ENCODE data around the gene MTERF4.

Gene MTERF4

GRCh38 chr2:241128266-241128665 is 26.2 kb upstream of the MTERF4 start:
- no peaks in the 10 kb centered on the region for H3K27me3 ChIP-seq (ENCODE audit: insufficient read depth, low read depth)
- H3K36me3 ChIP-seq (ENCODE audit: insufficient read depth) = no peaks in the 10 kb centered on the region
- TF ChIP-seq CTCF (conservative IDR thresholded peaks at IDR 0.05; ENCODE audit: low read depth, low read length) = no peak
- no peak overlapping the region for H3K4me2 ChIP-seq
- no peaks in the 10 kb centered on the region for H3K79me2 ChIP-seq (ENCODE audit: insufficient read depth, low read depth)
- no peak overlapping the region for H3K9ac ChIP-seq
- no peak overlapping the region for H3K4me3 ChIP-seq (IDR thresholded peaks at IDR 0.05; ENCODE audit: insufficient read depth, low read depth, low read length)
- no peak overlapping the region for H2AFZ ChIP-seq (ENCODE audit: low read depth)
- no peaks in the 10 kb centered on the region for H4K20me1 ChIP-seq (ENCODE audit: insufficient read depth)
- no peaks in the 10 kb centered on the region for H3K4me1 ChIP-seq (ENCODE audit: low read depth, poor library complexity, severe bottlenecking)
- H3K27ac ChIP-seq = no peak overlapping the region

GRCh38 chr2:241126771-241127202 is 24.7 kb upstream of the MTERF4 start:
- H3K4me2 ChIP-seq = no peak overlapping the region
- H3K27ac ChIP-seq = no peak overlapping the region
- H4K20me1 ChIP-seq (ENCODE audit: insufficient read depth) = no peaks in the 10 kb centered on the region

GRCh38 chr2:241126201-241126611 is 24.1 kb upstream of the MTERF4 start:
- TF ChIP-seq CTCF (conservative IDR thresholded peaks at IDR 0.05; ENCODE audit: low read depth, low read length) = no peak
- Histone ChIP-seq H4K20me1 (ENCODE audit: insufficient read depth) (no peaks in the 10 kb centered on the region), H3K4me2 (no peak overlapping the region), H3K4me3 (IDR thresholded peaks at IDR 0.05; ENCODE audit: insufficient read depth, low read depth, low read length) (no peak overlapping the region), H3K27ac (no peak overlapping the region), H3K4me1 (ENCODE audit: low read depth, poor library complexity, severe bottlenecking) (no peaks in the 10 kb centered on the region), H3K27me3 (ENCODE audit: insufficient read depth, low read depth) (no peaks in the 10 kb centered on the region), H3K36me3 (ENCODE audit: insufficient read depth) (no peaks in the 10 kb centered on the region), H3K9ac (no peak overlapping the region), H2AFZ (ENCODE audit: low read depth) (no peak overlapping the region), H3K79me2 (ENCODE audit: insufficient read depth, low read depth) (no peaks in the 10 kb centered on the region)

More at GRCh38 chr2:241126771-241127202, 24.7 kb upstream of the MTERF4 start:
- H3K36me3 ChIP-seq (ENCODE audit: insufficient read depth) = no peaks in the 10 kb centered on the region
- H3K79me2 ChIP-seq (ENCODE audit: insufficient read depth, low read depth) = no peaks in the 10 kb centered on the region
- no peak for TF ChIP-seq CTCF (conservative IDR thresholded peaks at IDR 0.05; ENCODE audit: low read depth, low read length)
- H2AFZ ChIP-seq (ENCODE audit: low read depth) = no peak overlapping the region
- H3K4me1 ChIP-seq (ENCODE audit: low read depth, poor library complexity, severe bottlenecking) = no peaks in the 10 kb centered on the region
- no peak overlapping the region for H3K4me3 ChIP-seq (IDR thresholded peaks at IDR 0.05; ENCODE audit: insufficient read depth, low read depth, low read length)
- H3K27me3 ChIP-seq (ENCODE audit: insufficient read depth, low read depth) = no peaks in the 10 kb centered on the region
- no peak overlapping the region for H3K9ac ChIP-seq

- Histone ChIP-seq H3K27me3 (ENCODE audit: insufficient read depth, low read depth) (no peaks in the 10 kb centered on the region), H4K20me1 (ENCODE audit: insufficient read depth) (no peaks in the 10 kb centered on the region), H3K4me3 (IDR thresholded peaks at IDR 0.05; ENCODE audit: insufficient read depth, low read depth, low read length) (no peak overlapping the region), H3K36me3 (ENCODE audit: insufficient read depth) (no peaks in the 10 kb centered on the region), H2AFZ (ENCODE audit: low read depth) (no peak overlapping the region), H3K79me2 (ENCODE audit: insufficient read depth, low read depth) (no peaks in the 10 kb centered on the region), H3K4me1 (ENCODE audit: low read depth, poor library complexity, severe bottlenecking) (no peaks in the 10 kb centered on the region), H3K9ac (no peak overlapping the region), H3K27ac (no peak overlapping the region), H3K4me2 (no peak overlapping the region)
- TF ChIP-seq CTCF (conservative IDR thresholded peaks at IDR 0.05; ENCODE audit: low read depth, low read length) = no peak
Observed at GRCh38 chr2:241125626-241126025, 23.5 kb upstream of the MTERF4 start.

All from KMS-11 (cell line).